Raji (cell line): ENCODE data around the gene MYOM1.

Experiments used
- POLR2A ChIP-seq: IDR thresholded peaks from 2 replicates; pipeline ENCODE4 v1.6.1; 2011; ENCODE audit warnings: low read depth, low read length, control low read depth; ENCODE audit not compliant: insufficient read depth

MYOM1 gene

DNA sequence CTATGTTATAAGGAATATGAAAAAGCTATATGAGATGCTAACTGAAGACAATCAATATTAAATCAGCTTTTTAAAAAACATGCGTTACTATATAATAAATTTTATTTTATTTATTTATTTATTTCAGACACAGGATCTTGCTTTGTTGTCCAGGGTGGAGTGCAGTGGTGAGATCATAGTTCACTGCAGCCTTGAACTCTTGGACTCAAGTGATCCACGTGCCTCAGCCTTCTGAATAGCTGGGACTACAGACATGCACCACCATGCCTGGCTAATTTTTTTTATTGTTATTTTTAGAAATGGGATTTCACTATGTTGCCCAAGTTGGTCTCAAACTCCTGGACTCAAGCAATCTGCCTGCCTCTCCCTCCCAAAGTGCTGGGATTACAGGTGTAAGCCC lies 89.4 kb downstream of the MYOM1 start:
- TF ChIP-seq POLR2A = no peak

DNA sequence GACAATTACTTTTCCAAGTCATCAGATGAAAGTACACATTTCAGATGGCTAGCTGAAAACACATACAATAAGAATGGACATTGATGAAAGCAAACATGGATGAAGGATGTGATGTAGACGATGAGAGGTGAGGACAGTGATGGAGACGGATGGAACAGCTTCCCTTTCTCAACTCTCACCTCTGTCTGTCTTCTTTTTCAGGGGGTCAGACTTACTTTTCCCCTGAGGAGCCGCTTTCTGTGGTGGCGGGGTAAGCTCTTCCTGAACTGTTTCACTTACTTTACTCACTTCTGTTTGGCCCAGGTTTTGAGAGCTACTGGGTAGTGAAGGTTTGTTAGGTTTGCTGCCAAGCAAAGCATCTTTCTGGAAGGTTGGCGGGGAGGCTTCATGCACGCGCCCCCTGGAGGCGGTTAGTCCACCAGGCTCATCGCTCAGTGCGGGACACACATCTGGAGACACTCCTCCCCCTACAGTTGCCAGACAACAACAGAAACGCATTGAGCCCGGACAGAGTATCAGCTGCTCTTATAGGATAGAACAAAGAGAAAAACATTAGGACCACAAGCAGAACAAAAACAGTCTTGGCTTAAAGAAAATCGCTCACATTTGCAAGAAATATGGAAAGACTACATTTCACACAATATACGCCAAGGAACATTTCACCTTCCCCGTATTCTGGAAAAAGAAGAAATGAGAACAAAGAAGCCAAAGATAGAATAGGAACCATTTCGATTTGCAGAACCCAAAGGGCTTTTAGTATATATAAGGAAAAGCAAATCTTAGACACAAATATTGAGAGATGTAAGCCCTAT lies 90.5 kb downstream of the MYOM1 start:
- no peak for TF ChIP-seq POLR2A

- TF ChIP-seq POLR2A = no peak
These were observed 93.2 kb downstream of the MYOM1 start for GRCh38 chr18:3126457-3127097.

DNA sequence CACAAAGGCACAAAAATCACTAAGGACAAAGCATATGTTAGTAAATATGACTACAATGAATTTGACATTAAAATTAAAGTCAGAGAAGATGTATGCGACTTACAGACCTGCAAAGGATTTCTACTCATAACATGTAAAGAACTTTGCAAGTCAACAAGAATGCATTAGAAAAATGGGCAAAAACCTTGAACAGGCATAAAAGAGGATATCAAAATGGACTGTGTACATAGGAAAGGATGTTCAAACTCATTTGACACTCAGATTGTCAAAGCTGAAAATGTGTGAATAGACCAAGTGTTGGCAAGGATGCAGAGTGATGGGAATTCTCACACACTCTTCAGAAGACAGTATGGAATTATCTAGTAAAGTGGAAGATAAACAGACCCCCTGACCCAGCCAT lies 94.9 kb downstream of the MYOM1 start:
- TF ChIP-seq POLR2A = no peak

GRCh38 chr18:3122851-3123250 lies 96.9 kb downstream of the MYOM1 start:
- TF ChIP-seq POLR2A = no peak

- TF ChIP-seq POLR2A = no peak
These were observed 98.5 kb downstream of the MYOM1 start for GRCh38 chr18:3121259-3121658.

DNA sequence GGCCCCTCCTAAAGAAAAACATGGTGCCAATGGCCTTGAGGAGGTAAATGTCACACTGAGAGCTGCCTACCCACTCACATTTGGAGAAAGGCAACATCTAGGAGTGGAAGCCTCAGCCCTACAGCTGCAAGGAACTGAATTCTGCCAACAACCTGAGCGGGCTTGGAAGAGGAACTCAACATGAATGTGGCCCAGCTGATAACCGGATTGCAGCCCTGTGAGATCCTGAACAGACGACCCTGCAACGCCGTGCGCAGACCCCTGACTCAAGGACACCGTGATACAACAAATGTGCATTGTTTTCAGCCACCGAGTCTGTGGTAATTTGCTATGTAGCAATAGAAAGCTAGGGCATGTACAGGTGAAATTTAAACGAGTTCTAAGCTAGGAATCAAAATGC lies 99.4 kb downstream of the MYOM1 start:
- TF ChIP-seq POLR2A = no peak

- no peak for TF ChIP-seq POLR2A
These were observed 100.1 kb downstream of the MYOM1 start for GRCh38 chr18:3119401-3120341.

DNA sequence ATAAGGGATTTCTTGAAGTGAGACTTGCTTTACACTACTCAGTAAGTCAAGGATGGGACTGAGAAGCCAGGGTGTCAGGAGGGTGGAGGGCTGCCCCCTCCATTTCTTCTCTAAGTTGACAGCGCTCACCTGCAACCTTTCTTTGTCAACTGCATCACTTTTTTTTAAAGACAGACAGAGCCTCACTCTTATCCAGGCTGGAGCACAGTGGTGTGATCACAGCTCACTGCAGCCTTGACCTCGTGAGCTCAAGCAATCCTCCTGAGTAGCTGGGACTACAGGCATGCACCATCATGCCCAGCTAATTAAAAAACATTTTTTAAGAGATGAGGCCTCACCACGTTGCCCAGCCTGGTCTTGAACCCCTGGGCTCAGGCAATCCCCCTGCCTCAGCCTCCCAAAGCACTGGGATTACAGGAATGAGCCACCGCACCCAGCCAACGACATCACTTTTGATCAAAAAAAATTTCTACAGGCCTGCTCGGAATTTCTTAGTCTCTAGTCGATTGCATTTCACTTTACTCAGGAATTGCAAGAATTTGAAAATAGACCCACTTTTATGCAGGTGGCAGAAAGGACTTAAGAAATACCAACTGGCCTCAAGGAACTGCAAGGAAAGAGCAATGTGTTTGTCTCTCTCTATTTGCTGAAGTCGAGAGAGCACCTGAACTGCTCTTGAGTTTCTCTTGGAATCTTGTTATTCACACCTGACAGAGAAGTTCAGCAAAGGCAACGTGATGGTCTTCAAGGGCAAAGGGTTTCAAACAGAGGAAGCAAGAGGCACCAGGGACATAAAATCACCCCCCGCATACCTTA lies 101.4 kb downstream of the MYOM1 start:
- TF ChIP-seq POLR2A = no peak

GRCh38 chr18:3117493-3118192 lies 102.1 kb downstream of the MYOM1 start:
- TF ChIP-seq POLR2A = no peak

GRCh38 chr18:3115447-3116030 lies 104.2 kb downstream of the MYOM1 start:
- TF ChIP-seq POLR2A = no peak

DNA sequence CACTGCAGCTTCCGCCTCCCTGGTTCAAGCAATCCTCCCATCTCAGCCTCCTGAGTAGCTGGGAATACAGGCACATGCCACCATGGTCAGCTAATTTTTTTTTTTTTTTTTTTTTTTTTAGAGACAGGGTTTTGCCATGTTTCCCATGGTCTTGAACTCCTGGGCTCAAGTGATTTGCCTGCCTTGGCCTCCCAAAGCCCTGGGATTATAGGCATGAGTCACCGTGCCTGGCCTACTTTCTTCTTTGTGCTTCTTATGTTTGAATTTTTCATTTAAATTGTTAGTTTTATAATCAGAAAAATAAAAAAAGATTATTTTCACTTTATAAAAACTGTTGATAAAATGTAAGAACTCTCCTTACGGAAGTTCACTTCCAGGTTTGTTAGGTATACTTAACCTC lies 105.3 kb downstream of the MYOM1 start:
- TF ChIP-seq POLR2A = no peak

DNA sequence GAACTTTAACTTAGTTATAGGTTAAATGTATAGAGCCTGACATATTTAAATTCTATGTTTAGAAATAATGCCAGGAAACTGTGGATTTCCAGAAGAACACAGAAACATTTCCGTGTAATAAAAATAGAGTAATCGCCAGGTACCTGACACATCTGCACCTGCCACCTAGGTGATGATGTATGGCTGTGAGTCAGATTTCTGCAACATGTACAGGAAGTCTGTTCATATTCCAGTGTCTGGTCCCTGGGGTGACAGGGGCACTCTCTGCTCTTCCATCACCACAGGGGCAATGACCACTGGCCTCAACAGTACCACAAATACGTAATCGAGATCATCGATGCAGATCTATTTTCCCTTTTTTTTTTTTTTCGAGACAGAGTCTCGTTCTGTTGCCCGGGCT lies 105.7 kb downstream of the MYOM1 start:
- TF ChIP-seq POLR2A = no peak
